Ramos (cell line): ENCODE measurements around the gene NOL4L.
"Not testable (repeated sequence)": the region's sequence is repeated elsewhere in the genome, so short reads cannot be mapped to it uniquely, and the experiment has no call there.

ENCODE experiments used
- in situ Hi-C: fragments of 300-500 bp; cut with MboI; formaldehyde crosslinking; loops from one replicate; pipeline ENCODE4 v1.14.3; 2022; ENCODE audit warnings: low sequenced_read_pairs; ENCODE audit not compliant: unreplicated experiment

Gene NOL4L

GRCh38 chr20:32578840-32579390 is 6.2 kb downstream of the NOL4L start:
- in situ Hi-C loops, result no loop called here

DNA sequence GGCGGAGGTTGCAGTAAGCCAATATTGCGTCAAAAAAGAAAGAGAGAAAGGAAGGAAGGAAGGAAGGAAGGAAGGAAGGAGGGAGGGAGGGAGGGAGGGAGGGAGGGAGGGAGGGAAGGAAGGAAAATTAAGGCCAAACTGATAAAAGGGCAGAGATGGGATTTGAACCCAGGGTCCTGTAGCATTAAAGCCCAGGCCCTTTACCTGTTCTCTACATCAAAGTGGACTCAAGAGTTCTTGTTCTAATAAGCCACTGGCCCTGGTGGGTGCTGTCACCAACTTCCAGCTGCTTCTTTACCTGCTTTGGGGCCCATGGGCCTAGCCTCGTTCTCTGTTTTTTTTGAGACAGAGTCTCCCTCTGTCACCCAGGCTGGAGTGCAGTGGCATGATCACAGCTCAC is 7.1 kb downstream of the NOL4L start:
- in situ Hi-C loops, result not testable (repeated sequence)

DNA sequence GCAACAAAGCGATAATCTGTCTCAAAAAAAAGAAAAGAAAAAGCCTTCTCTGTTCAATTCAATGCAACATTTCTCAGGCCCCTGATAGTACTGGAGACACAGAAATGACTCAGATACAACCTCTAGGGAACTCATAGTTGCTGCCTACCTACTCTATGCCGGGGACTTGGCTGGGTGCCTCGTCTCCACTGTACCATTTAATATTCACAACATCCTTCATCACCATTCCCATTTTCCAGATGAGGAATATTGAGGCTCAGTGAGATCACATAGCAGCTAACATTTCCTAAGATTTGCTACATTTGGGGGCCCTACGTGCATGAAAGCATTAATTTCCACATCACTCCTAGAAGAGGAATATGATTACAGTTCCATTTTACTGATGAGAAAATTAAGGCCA is 7.5 kb downstream of the NOL4L start:
- in situ Hi-C loops, result no loop called here

GRCh38 chr20:32577023-32577422 is 8.1 kb downstream of the NOL4L start:
- in situ Hi-C loops, result no loop called here

GRCh38 chr20:32576560-32576959 is 8.6 kb downstream of the NOL4L start:
- in situ Hi-C loops, result no loop called here

- in situ Hi-C loops, result no loop called here
Measured at GRCh38 chr20:32575805-32576204, 9.3 kb downstream of the NOL4L start.

DNA sequence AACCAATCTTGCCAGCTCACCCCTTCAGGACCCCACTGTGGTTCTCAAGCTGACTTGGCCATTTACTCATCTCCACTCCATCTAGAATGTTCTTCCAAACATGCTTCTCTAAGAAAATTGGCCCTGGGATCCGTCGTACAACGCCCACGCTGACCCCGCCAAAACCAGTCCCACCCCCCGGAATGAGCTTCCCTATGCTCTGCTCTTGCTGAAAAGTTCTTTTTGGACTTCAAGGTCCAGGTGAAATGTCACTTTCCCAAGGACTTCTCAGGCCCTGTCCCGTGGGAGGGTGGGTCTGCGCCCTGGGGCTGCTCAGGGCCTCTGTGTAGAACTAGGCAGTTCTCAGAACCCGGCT is 9.9 kb downstream of the NOL4L start:
- in situ Hi-C loops, result no loop called here

DNA sequence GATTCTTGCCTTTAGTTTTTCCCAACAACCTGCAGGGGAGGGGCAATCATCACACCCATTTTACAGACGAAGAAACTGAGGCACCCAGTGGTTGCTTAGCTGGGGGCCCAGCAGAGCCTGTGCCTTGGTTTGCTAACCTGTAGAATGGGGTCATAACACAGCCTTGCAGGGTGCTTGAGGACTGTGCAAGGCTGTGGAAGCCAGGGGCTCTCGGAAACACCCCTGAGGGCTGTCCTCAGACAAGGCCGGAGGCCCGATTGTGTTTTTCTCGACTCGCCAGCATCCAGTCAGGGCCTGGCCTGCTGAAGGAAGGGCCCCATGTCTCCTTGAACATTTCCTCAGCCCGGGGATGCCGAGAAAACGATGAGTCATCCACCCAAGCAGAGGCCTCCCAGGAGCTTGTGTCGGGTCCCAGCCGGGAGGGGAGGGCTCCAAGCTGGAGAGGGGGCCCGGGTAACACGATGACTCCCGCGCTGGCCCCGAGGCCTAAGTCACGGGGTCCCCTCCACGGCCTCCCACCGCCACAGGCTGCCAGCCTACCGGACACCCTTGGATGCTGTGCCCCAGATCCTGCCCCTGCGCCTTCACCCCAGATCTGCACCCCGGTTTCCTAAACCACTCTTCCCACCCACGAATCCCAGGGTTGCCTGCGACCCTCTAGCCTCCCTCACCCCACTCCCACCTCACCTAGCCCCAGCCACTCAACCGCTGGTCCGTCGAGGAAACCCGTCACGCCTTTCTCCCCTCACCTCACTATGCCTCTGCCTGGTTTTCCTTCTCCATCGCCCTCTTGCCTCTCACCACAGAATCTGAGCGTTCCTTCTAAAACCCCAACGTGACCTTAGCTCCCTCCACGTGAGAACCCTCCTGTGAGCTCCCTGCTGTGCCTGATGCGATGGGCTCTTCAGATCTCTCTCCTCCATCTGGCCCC is 10.6 kb downstream of the NOL4L start:
- in situ Hi-C loops, result no loop called here

GRCh38 chr20:32573167-32573851 is 11.8 kb downstream of the NOL4L start:
- in situ Hi-C loops, result no loop called here

GRCh38 chr20:32572271-32572968 is 12.7 kb downstream of the NOL4L start:
- in situ Hi-C loops, result no loop called here

DNA sequence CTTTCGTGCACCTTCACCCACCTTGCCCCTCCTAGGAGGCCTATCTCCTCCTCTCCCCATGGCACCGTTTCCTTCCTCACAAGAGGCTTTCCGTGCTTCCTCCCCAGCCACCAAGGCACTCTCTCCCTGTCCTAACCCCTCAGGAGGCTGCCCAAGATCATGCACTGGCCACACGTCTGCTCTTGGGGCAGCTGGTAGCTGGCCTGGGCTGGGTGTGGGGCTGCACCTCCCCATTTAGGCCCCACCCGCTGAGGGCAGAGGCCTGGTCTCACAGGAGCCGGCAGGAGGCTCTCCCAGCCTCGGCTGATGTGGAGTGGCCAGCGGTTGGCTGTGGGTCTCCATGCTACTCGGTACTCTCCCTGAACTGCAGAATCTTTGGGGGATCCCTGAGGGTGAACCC is 13.6 kb downstream of the NOL4L start:
- in situ Hi-C loops, result no loop called here

- in situ Hi-C loops, result no loop called here
Measured at GRCh38 chr20:32570401-32571190, 14.5 kb downstream of the NOL4L start.

DNA sequence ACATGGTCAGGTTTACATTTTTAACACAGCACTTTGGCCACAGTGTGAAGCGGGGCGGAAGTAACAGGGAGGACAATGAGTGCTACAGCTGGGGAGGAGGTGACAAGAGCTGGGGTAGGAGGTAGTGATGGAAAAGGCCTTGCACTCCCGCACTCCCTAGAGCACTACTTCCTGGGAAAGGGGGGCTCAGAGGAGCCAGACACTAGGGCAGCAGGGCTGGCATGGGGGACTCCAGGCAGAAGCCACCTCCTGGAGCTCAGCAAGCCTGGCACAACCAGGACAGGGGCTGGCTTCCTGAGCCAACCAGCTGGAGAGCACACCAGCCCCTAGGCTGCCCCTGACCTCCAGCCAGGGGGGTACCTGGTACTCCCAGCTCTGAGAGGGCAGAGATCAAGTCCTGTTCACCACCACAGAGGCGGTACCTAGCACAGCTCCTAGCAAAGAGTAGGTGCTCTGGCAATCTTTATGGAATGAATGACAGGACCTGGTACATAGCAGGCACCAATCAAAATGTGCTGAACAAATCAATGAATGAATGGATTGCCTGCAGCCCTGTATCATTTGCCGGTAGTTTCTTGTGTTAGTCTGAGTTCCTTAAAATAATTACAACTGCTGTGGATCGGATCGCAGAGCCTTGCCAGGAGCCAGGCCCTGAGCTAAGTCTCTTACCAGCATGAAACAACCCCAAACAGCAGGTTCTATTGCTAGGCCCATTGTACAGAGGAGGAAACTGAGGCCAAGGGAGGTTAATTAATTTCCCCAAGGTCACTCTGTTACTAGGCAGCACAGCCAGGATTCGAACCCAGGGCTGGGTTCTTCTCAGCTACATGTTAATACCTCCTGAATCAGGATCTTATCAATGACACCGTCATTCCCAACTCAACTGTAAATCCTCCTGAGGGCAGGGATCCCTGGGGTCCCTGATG is 15.5 kb downstream of the NOL4L start:
- in situ Hi-C loops, result no loop called here

DNA sequence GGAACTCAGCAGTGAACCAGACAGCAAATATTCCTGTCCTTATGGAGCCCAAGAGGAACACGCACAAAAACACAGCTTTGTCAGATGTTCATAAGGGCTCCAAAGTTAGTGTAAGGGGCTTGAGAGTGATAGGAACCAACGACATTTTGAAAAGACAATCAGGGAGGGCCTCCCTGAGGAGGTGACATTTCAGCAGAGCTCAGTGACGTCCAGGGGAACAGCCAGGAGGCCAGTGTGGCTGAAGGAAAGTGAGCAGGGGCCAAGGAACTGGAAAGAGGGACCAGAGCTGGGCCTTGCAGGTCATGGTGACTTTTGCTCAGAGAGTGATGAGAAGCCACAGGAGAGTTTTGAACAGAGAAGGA is 16.1 kb downstream of the NOL4L start:
- in situ Hi-C loops, result no loop called here

GRCh38 chr20:32567384-32568178 is 17.6 kb downstream of the NOL4L start:
- in situ Hi-C loops, result no loop called here

DNA sequence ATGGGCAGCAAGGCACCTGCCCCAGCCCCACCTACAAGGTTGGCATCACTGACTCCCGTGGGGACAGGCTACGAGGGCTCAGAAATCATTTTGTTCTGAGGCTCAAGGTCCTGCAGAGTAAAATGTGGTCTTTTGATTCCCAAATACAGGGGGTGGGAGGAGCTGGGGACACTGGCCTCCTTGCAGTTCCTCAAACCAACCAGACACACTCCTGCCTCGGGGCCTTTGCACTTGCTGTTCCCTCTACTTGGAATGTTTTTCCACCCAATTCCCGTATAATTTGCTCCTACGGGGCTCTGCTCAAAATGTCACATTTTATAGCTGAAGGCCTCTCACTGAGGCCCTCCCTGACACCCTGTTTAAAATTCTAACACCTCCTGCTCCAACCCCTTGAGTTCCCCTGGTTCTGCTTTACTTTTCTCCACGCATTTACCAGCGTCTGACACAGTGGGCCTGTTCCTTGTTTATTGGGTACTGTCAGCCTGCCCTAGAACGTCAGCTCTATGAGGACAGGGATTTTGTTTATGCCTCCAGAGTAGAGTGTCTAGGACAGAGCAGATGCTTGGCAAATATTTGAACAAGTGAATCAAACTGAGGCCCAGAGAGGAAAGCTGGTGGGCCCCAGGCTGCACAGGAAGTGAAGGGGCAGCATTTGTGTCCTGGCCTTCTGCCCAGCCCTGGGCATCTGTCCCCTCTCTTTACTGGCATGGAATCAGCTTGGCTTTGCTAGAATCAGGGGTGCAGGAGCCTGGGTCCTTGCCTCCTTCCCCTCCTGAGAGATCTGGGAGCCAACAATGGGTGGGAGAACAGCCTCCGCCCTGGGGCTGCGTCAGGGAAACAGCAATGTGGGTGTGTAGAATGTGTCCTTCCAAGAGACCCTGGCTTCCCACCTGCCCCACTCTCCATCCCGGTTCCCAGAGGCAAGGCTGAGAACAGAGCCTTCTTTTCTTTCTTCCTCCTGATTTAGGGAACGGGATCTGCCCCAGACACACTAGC is 18.5 kb downstream of the NOL4L start:
- in situ Hi-C loops, result no loop called here

- in situ Hi-C loops, result no loop called here
Measured at GRCh38 chr20:32565735-32566032, 19.4 kb downstream of the NOL4L start.
